SK-N-SH treated with all-trans-retinoic acid at 6 μM for 48 hours (cell line): ENCODE measurements around the gene ZBTB17.

Experiments used
- ATAC-seq: fragments of 200-7000 bp; cut with Tn5 transposase; 3 replicates; pipeline ENCODE4 v1.9.1; 2020; ENCODE audit warnings: mild to moderate bottlenecking, moderate library complexity
- ARNTL ChIP-seq: fragments of 450-650 bp; formaldehyde crosslinking; IDR thresholded peaks from 2 replicates; pipeline ENCODE4 v1.5.0; 2020; ENCODE audit warnings: low read depth, mild to moderate bottlenecking, moderate library complexity, borderline replicate concordance
- BACH2 ChIP-seq: fragments of 250-450 bp; sonication (Bioruptor Pico); IDR thresholded peaks from 2 replicates; pipeline ENCODE4 v1.9.0; 2021; ENCODE audit warnings: mild to moderate bottlenecking, borderline replicate concordance
- ISL1 ChIP-seq: fragments of 250-450 bp; sonication (Bioruptor Pico); IDR thresholded peaks from 2 replicates; pipeline ENCODE4 v2.1.2; 2022; ENCODE audit warnings: mild to moderate bottlenecking, moderate library complexity
- OSR1 ChIP-seq: fragments of 250-450 bp; sonication (Bioruptor Pico); IDR thresholded peaks from 2 replicates; pipeline ENCODE4 v1.8.0; 2022; ENCODE audit warnings: moderate library complexity, mild to moderate bottlenecking, inconsistent platforms
- PPARA ChIP-seq: fragments of 250-450 bp; sonication (Bioruptor Pico); IDR thresholded peaks from 2 replicates; pipeline ENCODE4 v1.5.0; 2020; ENCODE audit warnings: mild to moderate bottlenecking, borderline replicate concordance
- RARB ChIP-seq: fragments of 250-450 bp; sonication (Bioruptor Pico); IDR thresholded peaks from 2 replicates; pipeline ENCODE4 v1.8.0; 2021; ENCODE audit warnings: mild to moderate bottlenecking, moderate library complexity
- SNAI2 ChIP-seq: fragments of 250-450 bp; sonication (Bioruptor Pico); IDR thresholded peaks from 2 replicates; pipeline ENCODE4 v1.5.0; 2020; ENCODE audit warnings: mild to moderate bottlenecking, moderate library complexity
- TCF4 ChIP-seq: fragments of 250-450 bp; sonication (Bioruptor Pico); IDR thresholded peaks from 2 replicates; pipeline ENCODE4 v1.8.0; 2021; ENCODE audit warnings: mild to moderate bottlenecking, moderate library complexity, borderline replicate concordance
- TOX ChIP-seq: fragments of 250-450 bp; sonication (Bioruptor Pico); IDR thresholded peaks from 2 replicates; pipeline ENCODE4 v1.8.0; 2021; ENCODE audit warnings: mild to moderate bottlenecking, moderate library complexity, borderline replicate concordance
- ZC3H10 ChIP-seq: fragments of 250-450 bp; sonication (Bioruptor Pico); IDR thresholded peaks from 2 replicates; pipeline ENCODE4 v1.5.1; 2021; ENCODE audit warnings: mild to moderate bottlenecking, moderate library complexity
- ZFP3 ChIP-seq: fragments of 250-450 bp; sonication (Bioruptor Pico); IDR thresholded peaks from 2 replicates; pipeline ENCODE4 v1.5.0; 2020; ENCODE audit warnings: mild to moderate bottlenecking, moderate library complexity
- ZFP30 ChIP-seq: fragments of 450-650 bp; formaldehyde crosslinking; IDR thresholded peaks from 2 replicates; pipeline ENCODE4 v1.5.0; 2022; ENCODE audit warnings: mild to moderate bottlenecking, moderate library complexity
- ZNF565 ChIP-seq: fragments of 450-650 bp; formaldehyde crosslinking; conservative IDR thresholded peaks from 2 replicates; pipeline ENCODE4 v1.5.0; 2020; ENCODE audit warnings: low read depth, mild to moderate bottlenecking, moderate library complexity
- ZNF8 ChIP-seq: fragments of 450-650 bp; formaldehyde crosslinking; IDR thresholded peaks from 2 replicates; pipeline ENCODE4 v1.5.0; 2020; ENCODE audit warnings: mild to moderate bottlenecking, moderate library complexity
- TF ChIP-seq, protein P1 (sequence below): fragments of 250-450 bp; sonication (Bioruptor Pico); IDR thresholded peaks from 2 replicates; pipeline ENCODE4 v1.8.0; 2021; ENCODE audit warnings: low read depth, mild to moderate bottlenecking, moderate library complexity, borderline replicate concordance
- TF ChIP-seq, protein P2 (sequence below): fragments of 250-450 bp; sonication (Bioruptor Pico); IDR thresholded peaks from 2 replicates; pipeline ENCODE4 v1.5.1; 2021; ENCODE audit warnings: mild to moderate bottlenecking, moderate library complexity
- TF ChIP-seq, protein P3 (sequence below): fragments of 250-450 bp; sonication (Bioruptor Pico); IDR thresholded peaks from 2 replicates; pipeline ENCODE4 v1.5.0; 2020; ENCODE audit warnings: mild to moderate bottlenecking, moderate library complexity
- TF ChIP-seq, protein P4 (sequence below): fragments of 250-450 bp; sonication (Bioruptor Pico); IDR thresholded peaks from 2 replicates; pipeline ENCODE4 v1.5.1; 2020; ENCODE audit warnings: low read depth, mild to moderate bottlenecking, moderate library complexity
- TF ChIP-seq, protein P5 (sequence below): fragments of 250-450 bp; sonication (Bioruptor Pico); IDR thresholded peaks from 2 replicates; pipeline ENCODE4 v1.8.0; 2020; ENCODE audit warnings: mild to moderate bottlenecking, moderate library complexity, borderline replicate concordance

The ZBTB17 gene

DNA sequence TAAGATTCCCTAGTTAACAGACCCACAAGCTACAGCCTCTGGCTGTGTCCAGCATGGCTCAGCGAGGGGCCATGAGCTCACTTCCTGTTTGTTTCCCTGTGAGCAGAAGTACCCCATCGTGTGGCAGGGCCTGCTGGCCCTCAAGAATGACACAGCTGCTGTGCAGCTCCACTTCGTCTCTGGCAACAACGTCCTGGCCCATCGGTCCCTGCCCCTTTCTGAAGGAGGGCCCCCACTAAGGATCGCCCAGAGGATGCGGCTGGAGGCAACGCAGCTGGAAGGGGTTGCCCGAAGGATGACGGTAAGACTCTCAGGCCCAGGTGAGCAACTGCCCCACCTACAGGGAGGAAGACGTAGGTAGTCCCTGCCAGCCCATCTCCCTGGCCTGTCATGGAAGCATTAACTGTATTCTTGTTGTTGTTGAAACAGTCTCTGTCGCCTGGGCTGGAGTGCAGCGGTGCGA, 38.2 kb downstream of the ZBTB17 start:
- TF ChIP-seq, protein P1, sequence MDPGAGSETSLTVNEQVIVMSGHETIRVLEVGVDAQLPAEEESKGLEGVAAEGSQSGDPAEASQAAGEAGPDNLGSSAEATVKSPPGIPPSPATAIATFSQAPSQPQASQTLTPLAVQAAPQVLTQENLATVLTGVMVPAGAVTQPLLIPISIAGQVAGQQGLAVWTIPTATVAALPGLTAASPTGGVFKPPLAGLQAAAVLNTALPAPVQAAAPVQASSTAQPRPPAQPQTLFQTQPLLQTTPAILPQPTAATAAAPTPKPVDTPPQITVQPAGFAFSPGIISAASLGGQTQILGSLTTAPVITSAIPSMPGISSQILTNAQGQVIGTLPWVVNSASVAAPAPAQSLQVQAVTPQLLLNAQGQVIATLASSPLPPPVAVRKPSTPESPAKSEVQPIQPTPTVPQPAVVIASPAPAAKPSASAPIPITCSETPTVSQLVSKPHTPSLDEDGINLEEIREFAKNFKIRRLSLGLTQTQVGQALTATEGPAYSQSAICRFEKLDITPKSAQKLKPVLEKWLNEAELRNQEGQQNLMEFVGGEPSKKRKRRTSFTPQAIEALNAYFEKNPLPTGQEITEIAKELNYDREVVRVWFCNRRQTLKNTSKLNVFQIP = no peak
- TF ChIP-seq, protein P2, sequence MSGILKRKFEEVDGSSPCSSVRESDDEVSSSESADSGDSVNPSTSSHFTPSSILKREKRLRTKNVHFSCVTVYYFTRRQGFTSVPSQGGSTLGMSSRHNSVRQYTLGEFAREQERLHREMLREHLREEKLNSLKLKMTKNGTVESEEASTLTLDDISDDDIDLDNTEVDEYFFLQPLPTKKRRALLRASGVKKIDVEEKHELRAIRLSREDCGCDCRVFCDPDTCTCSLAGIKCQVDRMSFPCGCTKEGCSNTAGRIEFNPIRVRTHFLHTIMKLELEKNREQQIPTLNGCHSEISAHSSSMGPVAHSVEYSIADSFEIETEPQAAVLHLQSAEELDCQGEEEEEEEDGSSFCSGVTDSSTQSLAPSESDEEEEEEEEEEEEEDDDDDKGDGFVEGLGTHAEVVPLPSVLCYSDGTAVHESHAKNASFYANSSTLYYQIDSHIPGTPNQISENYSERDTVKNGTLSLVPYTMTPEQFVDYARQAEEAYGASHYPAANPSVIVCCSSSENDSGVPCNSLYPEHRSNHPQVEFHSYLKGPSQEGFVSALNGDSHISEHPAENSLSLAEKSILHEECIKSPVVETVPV (CRISPR knock-in tag) = no peak
- TF ChIP-seq ZFP30 (CRISPR knock-in tag) (no peak), ZNF8 (no peak), ARNTL (CRISPR knock-in tag) (no peak)
- ATAC-seq = peak; percentile 36

DNA sequence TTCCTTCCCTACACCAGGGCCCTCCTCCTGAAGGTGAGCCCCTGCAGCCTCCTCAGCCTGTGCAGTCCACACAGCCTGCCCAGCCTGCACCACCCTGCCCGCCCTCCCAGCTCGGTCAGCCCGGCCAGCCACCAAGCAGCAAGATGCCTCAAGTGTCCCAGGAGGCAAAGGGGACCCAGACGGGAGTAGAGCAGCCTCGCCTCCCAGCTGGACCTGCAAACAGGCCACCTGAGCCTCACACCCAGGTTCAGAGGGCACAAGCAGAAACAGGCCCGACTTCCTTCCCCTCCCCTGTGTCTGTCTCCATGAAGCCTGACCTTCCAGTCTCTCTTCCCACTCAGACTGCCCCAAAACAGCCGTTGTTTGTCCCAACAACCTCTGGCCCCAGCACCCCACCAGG, 38.8 kb downstream of the ZBTB17 start:
- peak; percentile 3; the same call in 2 of the 3 replicates for ATAC-seq
- TF ChIP-seq TCF4 (CRISPR knock-in tag) = no peak
- no peak for TF ChIP-seq ZFP3 (CRISPR knock-in tag)
- TF ChIP-seq, protein P3, sequence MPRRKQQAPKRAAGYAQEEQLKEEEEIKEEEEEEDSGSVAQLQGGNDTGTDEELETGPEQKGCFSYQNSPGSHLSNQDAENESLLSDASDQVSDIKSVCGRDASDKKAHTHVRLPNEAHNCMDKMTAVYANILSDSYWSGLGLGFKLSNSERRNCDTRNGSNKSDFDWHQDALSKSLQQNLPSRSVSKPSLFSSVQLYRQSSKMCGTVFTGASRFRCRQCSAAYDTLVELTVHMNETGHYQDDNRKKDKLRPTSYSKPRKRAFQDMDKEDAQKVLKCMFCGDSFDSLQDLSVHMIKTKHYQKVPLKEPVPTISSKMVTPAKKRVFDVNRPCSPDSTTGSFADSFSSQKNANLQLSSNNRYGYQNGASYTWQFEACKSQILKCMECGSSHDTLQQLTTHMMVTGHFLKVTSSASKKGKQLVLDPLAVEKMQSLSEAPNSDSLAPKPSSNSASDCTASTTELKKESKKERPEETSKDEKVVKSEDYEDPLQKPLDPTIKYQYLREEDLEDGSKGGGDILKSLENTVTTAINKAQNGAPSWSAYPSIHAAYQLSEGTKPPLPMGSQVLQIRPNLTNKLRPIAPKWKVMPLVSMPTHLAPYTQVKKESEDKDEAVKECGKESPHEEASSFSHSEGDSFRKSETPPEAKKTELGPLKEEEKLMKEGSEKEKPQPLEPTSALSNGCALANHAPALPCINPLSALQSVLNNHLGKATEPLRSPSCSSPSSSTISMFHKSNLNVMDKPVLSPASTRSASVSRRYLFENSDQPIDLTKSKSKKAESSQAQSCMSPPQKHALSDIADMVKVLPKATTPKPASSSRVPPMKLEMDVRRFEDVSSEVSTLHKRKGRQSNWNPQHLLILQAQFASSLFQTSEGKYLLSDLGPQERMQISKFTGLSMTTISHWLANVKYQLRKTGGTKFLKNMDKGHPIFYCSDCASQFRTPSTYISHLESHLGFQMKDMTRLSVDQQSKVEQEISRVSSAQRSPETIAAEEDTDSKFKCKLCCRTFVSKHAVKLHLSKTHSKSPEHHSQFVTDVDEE (CRISPR knock-in tag) = no peak
- no peak for TF ChIP-seq RARB (CRISPR knock-in tag)
- TF ChIP-seq, protein P2 (CRISPR knock-in tag) = no peak
- TF ChIP-seq PPARA (CRISPR knock-in tag) = no peak
- no peak for TF ChIP-seq ZC3H10
- no peak for TF ChIP-seq ZNF8
- TF ChIP-seq, protein P4, sequence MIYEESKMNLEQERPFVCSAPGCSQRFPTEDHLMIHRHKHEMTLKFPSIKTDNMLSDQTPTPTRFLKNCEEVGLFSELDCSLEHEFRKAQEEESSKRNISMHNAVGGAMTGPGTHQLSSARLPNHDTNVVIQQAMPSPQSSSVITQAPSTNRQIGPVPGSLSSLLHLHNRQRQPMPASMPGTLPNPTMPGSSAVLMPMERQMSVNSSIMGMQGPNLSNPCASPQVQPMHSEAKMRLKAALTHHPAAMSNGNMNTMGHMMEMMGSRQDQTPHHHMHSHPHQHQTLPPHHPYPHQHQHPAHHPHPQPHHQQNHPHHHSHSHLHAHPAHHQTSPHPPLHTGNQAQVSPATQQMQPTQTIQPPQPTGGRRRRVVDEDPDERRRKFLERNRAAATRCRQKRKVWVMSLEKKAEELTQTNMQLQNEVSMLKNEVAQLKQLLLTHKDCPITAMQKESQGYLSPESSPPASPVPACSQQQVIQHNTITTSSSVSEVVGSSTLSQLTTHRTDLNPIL = no peak
- no peak for TF ChIP-seq OSR1 (CRISPR knock-in tag)
- no peak for TF ChIP-seq SNAI2 (CRISPR knock-in tag)

DNA sequence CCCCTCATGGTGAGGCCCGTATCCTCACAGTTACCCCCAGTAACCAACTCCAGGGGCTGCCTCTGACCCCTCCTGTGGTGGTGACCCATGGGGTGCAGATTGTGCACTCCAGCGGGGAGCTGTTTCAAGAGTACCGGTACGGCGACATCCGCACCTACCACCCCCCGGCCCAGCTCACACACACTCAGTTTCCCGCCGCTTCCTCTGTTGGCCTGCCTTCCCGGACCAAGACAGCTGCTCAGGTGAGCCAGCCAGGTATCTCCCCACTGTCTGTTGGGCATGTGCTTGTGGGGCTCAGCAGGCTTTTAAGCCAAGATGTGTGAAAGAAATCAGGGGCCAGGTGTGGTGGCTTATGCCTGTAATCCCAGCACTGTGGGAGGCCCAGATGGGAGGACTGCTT, 39.9 kb downstream of the ZBTB17 start:
- no peak for ATAC-seq
- TF ChIP-seq ZFP30 (CRISPR knock-in tag) (no peak), RARB (CRISPR knock-in tag) (no peak), ZC3H10 (no peak), BACH2 (CRISPR knock-in tag) (no peak), ZNF565 (CRISPR knock-in tag) (no peak), ZNF8 (no peak), ZFP3 (CRISPR knock-in tag) (no peak), TOX (CRISPR knock-in tag) (no peak), PPARA (CRISPR knock-in tag) (no peak), ISL1 (CRISPR knock-in tag) (no peak)
- TF ChIP-seq, protein P3 (CRISPR knock-in tag) = no peak
- TF ChIP-seq, protein P5, sequence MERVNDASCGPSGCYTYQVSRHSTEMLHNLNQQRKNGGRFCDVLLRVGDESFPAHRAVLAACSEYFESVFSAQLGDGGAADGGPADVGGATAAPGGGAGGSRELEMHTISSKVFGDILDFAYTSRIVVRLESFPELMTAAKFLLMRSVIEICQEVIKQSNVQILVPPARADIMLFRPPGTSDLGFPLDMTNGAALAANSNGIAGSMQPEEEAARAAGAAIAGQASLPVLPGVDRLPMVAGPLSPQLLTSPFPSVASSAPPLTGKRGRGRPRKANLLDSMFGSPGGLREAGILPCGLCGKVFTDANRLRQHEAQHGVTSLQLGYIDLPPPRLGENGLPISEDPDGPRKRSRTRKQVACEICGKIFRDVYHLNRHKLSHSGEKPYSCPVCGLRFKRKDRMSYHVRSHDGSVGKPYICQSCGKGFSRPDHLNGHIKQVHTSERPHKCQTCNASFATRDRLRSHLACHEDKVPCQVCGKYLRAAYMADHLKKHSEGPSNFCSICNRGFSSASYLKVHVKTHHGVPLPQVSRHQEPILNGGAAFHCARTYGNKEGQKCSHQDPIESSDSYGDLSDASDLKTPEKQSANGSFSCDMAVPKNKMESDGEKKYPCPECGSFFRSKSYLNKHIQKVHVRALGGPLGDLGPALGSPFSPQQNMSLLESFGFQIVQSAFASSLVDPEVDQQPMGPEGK (CRISPR knock-in tag) = no peak
- TF ChIP-seq, protein P4 = no peak
- TF ChIP-seq, protein P2 (CRISPR knock-in tag) = no peak
